AG09309 (cell line): ENCODE measurements around the gene FAM204A.

ENCODE experiments used
- DNase-seq: peaks from one replicate; pipeline ENCODE4 v3.0.0-alpha.2; 2010; ENCODE audit warnings: low read depth
- H3K4me3 ChIP-seq: 2 replicates; pipeline ENCODE4 v1.5.1; 2011; ENCODE audit warnings: mild to moderate bottlenecking, low read depth, low read length, moderate library complexity; ENCODE audit not compliant: control insufficient read depth
- TF ChIP-seq, protein P1 (sequence below): IDR thresholded peaks from 2 replicates; pipeline ENCODE4 v1.5.1; 2011; ENCODE audit warnings: mild to moderate bottlenecking, low read depth, low read length, inconsistent platforms; ENCODE audit not compliant: insufficient read depth, control insufficient read depth; ENCODE audit errors: missing control alignments

Gene FAM204A

DNA sequence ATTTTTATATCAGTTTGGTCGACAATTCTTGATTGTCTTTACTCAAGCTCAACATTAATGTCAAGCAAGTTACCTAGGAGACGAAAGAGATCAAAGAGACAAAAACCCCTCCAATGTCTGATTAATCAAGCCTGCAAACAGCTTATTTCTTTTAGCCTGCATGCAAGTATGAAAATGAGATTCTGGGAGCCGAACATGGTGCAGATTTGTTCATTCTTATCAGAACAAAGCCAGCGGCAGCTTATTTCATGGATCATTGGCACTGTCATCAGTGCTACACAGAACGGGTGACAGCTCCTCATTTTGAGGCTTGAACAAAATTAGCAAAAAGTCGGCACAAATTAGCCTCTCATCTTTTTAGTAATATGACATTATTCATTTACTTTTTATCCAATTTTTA lies 26.5 kb downstream of the FAM204A start:
- DNase-seq, result no peak
- TF ChIP-seq, protein P1, sequence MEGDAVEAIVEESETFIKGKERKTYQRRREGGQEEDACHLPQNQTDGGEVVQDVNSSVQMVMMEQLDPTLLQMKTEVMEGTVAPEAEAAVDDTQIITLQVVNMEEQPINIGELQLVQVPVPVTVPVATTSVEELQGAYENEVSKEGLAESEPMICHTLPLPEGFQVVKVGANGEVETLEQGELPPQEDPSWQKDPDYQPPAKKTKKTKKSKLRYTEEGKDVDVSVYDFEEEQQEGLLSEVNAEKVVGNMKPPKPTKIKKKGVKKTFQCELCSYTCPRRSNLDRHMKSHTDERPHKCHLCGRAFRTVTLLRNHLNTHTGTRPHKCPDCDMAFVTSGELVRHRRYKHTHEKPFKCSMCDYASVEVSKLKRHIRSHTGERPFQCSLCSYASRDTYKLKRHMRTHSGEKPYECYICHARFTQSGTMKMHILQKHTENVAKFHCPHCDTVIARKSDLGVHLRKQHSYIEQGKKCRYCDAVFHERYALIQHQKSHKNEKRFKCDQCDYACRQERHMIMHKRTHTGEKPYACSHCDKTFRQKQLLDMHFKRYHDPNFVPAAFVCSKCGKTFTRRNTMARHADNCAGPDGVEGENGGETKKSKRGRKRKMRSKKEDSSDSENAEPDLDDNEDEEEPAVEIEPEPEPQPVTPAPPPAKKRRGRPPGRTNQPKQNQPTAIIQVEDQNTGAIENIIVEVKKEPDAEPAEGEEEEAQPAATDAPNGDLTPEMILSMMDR, result no peak
- no peak overlapping the region for H3K4me3 ChIP-seq

DNA sequence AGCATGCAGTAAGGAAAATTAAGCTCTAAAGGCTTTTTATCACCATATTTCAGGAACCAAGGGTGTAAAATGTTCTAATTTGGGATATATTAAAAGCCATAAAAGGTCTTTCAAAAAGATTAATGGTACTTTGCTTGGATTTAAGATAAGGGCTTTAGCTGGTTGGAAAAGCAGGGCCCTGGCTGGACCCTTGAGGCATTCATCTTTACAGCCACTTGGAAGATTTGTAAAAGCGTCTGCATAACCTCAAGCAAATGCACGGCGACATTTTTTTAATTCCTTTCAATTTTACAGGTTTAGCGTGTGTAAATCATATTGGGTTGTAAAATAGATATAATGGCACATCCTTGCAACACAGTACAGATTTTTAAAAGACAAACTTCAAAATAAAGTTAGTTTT lies 27.2 kb downstream of the FAM204A start:
- TF ChIP-seq, protein P1, result no peak
- DNase-seq, result no peak
- H3K4me3 ChIP-seq, result no peak overlapping the region

DNA sequence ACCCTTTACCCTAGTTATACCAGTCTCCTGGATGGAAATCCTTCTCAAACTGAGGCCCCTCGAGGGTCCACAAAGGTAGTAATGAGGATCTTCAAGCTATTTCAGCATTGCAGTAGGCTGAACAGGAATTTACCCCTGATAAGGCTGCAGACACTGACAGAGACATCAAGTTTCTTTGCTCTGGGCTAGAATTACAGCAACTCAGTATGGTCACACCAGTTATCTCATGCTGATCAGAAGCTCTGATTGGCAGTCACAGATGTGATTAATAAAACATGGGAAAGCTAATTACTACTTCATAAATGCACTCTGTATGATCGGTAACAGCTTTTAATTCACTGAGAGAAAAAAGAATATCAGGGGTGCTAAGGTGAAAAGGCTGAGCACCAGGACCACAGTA lies 30.6 kb downstream of the FAM204A start:
- H3K4me3 ChIP-seq, result no peak overlapping the region
- no peak for DNase-seq
- TF ChIP-seq, protein P1, result no peak

DNA sequence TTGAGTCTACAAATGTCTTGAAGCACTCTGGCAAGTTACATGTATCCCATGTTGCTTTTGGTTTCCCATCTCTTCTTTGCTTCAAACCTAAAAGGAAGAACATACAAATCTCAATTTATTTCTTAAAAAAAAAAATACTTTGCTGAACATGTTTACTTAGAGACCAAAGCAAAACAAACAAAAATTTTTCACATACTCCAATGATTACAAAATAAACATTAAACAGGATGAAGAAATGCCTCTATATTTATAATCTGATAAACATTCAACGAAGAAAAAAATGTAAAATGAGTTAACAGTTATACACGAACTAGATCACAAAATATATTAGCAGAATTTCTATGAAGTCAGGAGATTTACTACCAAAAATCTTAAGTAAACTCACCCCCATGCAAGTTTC lies 31.3 kb downstream of the FAM204A start:
- H3K4me3 ChIP-seq, result no peak overlapping the region
- no peak for DNase-seq
- TF ChIP-seq, protein P1, result no peak

DNA sequence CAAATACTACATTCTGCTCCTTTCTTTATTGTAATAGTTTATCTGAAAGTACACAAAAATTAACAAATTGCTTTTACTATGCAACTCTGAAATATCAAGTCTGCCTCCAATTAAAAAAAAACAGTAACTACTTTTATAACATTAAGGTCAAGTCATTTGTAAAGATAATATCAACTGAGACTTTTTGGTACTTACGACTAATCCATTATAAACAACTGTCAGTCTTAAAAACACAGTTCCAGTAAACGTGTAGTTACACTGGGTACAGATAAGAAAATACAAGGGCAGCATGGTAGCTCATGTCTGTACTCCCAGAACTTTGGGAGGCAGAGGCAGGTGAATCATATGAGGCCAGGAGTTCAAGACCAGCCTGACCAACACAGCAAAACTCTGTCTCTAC lies 32.2 kb downstream of the FAM204A start:
- H3K4me3 ChIP-seq, result no peak overlapping the region
- TF ChIP-seq, protein P1, result no peak

DNA sequence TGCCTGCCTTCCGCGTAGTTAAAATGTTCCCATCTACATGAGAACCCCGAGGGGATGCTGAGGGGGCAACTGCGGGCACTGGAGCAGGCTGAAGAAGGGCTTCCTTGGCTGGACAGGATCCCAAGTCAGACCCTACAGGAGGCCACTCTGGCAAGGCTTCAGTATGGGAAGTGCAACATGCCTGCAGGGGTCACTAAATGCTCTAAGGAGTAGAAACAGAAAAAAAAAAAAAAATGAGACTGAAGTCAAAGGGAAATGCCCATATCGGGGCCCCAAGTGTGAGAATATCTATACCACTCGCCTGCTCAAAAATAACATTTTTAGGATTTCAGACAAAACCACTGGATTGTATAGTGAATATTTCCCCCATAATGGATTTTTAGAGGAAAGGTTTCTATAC lies 33.5 kb downstream of the FAM204A start:
- TF ChIP-seq, protein P1, result no peak
- H3K4me3 ChIP-seq, result no peak overlapping the region
- no peak for DNase-seq

More for the DNA sequence above, 32.2 kb downstream of the FAM204A start:
- DNase-seq, result no peak

DNA sequence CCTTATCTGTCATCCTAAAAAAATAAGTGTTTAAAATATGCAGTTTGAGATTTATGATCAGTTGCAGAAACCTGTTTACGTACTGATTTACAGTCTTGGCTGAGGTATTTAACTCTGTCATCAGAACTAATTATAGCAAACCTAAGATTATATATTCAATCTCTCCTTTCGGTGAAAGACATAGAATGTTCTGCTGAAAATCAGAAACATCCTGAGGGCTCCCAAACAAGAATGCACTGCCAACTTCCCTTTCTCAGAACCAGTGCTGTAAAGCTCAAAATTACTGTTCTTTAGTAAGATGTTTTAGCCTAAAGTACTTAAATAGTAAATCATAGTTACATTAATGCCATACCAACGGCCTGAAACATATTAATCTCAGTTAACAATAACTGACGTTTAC lies 34.3 kb downstream of the FAM204A start:
- no peak for DNase-seq
- TF ChIP-seq, protein P1, result no peak
- H3K4me3 ChIP-seq, result no peak overlapping the region
